Stimulated activated CD4-positive, alpha-beta T cell treated with anti-CD3 and anti-CD28 coated beads, Interleukin-2, amount 100 ng/mL, for 4 hours (primary cell): Measurements from ENCODE around the gene TET1.
"Not testable (repeated sequence)": the region's sequence is repeated elsewhere in the genome, so short reads cannot be mapped to it uniquely, and the experiment has no call there.

Experiments used
- DNase-seq: peaks from one replicate; pipeline ENCODE4 v3.0.0-alpha.2; 2020; ENCODE audit warnings: low read depth

Gene TET1

DNA sequence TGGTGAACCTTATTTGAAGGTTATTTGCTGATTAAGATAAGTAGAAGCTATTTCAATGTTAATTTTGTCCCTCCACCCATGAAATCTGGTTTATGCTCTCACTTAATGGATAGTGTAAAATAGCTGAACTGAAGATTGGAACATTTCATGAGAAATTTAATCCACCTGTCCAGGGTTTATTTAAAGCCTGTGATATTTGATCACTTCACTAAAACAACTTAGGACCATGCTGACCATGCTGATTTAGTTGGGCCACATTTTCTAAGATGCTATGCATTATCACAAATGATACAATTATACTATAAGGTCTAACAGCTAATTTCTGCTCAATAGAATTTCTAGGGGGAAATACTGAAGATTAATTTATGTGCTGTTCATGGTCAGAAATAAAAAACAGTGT lies 53.8 kb downstream of the TET1 start:
- DNase-seq, result not testable (repeated sequence)

DNA sequence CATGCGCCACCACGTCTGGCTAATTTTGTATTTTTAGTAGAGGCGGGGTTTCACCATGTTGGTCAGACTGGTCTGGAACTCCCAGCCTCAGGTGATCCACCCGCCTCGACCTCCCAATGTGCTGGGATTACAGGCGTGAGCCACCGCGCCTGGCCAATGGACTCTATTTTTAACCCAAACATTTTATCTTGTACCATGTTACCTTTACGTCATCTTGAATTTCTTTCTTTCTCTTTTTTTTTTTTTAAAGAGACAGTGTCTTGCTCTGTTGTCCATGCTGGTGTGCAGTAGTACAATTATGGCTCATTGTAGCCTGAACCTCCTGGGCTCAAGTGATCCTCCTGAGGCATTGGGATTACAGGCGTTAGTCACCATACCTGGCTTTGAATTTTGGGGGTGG lies 57.6 kb downstream of the TET1 start:
- DNase-seq, result not testable (repeated sequence)

DNA sequence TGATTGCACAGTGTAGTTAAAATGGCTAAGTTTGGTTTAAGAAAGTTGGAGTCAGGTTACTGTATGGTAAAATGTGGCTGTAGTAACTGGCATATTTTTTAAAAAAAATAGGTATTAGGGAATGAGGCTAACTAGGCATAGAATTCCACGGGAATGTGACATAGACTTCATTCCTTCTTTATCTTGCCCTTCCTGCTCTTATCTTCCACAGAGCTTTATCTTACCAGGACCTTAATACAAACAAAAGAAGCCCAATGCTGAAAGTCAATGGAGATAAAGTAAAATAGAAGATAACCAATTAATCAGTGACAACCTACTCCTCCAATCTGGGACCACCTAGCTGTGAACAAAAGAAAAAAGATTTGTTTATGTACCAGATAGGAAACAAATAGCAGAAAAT lies 58.1 kb downstream of the TET1 start:
- no peak for DNase-seq

GRCh38 chr10:68619595-68619994 lies 59.5 kb downstream of the TET1 start:
- DNase-seq, result no peak

- DNase-seq, result no peak
Observed at GRCh38 chr10:68625316-68625921, 65.3 kb downstream of the TET1 start.

DNA sequence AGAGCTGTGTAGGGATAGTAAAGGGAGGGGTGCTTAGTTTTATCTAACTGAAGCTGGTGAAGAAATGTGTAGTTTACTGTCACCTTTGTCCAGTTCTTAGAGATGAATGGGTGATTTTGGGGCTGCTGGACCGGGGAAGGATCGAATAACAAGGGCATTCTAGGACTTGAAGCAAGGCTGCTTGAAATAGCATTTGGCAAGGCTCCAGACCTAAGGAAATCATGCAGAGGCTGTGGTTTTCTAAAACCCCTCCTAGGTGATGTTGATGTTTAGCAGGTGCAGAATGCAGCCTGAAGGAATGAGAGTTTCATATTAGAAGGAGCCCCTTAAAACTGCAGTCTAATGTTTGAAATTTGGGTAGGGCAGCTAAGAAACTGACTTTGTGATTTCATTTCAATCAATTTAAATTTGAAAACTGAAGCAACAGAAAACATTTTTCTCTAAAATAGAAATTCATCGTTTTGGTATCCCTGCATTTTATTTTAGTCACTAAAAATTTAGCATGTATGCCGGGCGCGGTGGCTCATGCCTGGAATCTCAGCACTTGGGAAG lies 68.5 kb downstream of the TET1 start:
- no peak for DNase-seq

DNA sequence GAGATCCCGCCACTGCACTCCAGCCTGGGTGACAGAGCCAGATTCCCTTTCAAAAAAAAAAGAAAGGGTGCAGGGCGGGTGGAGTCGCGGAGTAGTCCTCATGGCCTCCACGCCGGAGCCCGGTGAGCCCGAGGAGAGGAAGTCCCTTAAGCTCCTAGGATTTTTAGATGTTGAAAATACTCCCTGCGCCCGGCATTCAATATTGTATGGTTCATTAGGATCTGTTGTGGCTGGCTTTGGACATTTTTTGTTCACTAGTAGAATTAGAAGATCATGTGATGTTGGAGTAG lies 72.1 kb downstream of the TET1 start:
- not testable (repeated sequence) for DNase-seq

- DNase-seq, result no peak
Observed at GRCh38 chr10:68633281-68633680, 73.1 kb downstream of the TET1 start.

GRCh38 chr10:68633816-68634466 lies 73.8 kb downstream of the TET1 start:
- no peak for DNase-seq

DNA sequence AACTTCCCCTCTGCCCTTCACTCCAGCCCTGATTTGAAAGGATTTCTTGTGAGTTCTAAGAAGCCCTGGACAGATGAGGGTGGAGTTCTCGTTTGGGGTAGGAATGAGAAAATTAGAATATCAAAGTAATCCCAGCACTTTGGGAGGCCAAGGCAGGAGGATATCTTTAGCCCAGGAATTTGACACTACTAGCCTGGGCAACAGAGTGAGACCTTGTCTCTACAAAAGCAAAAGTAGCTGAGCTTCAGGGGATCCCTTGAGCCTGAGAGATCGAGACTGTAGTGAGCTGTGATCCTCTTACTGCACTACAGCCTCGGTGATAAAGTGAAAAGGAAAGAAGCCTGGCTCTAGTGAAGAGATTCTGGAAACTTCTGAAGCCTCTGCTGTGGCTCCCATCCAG lies 76.2 kb downstream of the TET1 start:
- DNase-seq, result no peak

- not testable (repeated sequence) for DNase-seq
Observed at GRCh38 chr10:68643550-68643949, 83.4 kb downstream of the TET1 start.

DNA sequence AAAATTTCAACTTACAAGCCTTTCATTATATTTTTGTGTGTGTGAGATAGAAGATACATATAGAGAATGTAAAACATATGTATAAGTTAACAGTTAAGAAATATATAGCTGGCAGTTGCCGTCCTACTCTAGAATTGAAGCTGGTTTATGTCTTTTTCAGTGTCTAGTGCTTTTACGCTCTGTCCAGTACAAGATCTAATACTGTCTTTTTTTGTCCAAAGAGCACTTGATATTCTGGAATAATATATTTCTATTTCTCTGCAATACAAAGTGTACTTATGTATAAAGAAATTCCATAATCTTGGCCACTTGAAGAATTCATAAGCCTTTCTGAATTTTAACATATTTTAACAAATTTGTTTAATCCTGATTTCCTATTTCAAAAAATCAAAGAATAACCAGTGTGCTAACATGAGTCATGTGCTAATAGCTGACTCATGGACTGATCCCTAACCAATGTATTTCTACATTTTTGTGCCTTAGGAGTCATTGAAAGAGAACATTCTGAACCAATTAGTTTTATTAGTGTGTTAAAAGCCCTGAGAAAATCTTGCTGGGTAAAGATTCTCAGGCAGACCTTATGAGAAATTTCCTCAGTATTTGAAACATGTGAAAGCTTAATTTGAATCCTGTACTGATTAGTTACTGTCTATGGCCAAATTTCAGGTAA lies 87.7 kb downstream of the TET1 start:
- DNase-seq, result no peak

- no peak for DNase-seq
Observed at GRCh38 chr10:68655620-68656126, 95.5 kb downstream of the TET1 start.

DNA sequence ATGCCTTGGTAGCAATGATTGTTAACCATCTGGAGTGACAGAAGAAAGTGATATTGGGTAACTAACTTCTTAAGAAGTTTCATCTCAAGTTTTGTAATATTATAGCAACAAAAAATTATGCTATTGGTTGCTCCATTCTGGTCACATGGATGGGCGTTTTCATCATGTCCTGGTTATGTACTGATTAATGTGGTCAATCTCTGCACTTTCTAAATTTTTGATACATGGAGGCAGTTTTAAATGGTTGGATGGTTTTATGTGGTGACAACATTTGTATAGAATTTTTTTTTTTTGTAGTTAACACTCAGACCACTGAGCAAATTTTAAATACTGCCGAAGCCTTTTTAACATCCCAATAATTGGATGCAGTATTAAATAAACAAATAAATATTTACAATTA lies 105.7 kb downstream of the TET1 start:
- DNase-seq, result no peak

- DNase-seq, result no peak
Observed at GRCh38 chr10:68666280-68666760, 106.2 kb downstream of the TET1 start.

GRCh38 chr10:68668231-68668630 lies 108.1 kb downstream of the TET1 start:
- DNase-seq, result no peak

GRCh38 chr10:68668972-68669371 lies 108.8 kb downstream of the TET1 start:
- no peak for DNase-seq

GRCh38 chr10:68684413-68684812 lies 124.3 kb downstream of the TET1 start:
- DNase-seq, result no peak

DNA sequence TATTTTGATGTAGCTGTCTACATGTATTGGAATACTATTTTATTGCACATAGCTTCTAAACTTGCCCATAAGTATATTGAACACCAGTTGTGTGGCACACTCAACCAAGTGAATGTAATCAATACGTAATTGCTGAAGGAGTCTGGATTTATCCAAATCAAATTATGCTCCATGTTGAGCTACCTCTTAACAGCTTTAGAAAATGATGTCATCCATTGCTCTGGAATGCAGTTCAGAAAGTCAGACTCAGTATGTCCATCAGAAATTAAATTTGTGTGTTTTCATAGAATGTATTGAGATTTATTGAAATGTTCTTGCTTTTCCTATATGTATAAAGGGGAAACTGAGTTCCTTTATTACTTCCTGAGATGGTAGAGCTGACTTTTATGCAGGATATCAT lies 135.9 kb downstream of the TET1 start:
- no peak for DNase-seq

GRCh38 chr10:68697106-68697505 lies 137.0 kb downstream of the TET1 start:
- DNase-seq, result no peak

- DNase-seq, result no peak
Observed at GRCh38 chr10:68700197-68700596, 140.1 kb downstream of the TET1 start.

DNA sequence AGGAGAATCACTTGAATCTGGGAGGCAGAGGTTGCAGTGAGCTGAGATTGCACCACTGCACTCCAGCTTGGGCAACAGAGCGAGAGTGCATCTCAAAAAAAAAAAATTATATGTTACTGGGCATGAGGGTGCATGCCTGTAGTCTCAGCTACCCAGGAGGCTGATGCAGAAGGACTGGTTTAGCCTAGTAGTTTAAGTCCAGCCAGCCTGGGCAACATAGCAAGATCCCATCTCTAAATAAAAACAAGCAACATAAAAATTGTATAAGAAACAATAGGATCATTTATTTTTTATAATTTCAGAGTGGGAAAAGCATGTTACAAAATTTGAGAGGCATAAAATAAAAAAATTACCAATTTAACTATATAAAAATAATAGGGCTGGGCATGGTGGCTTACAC lies 145.4 kb downstream of the TET1 start:
- no peak for DNase-seq

- DNase-seq, result not testable (repeated sequence)
Observed at GRCh38 chr10:68708987-68709386, 148.8 kb downstream of the TET1 start.
